ENCODE measurements around the gene PIEZO1. TPM values are rescaled to one million over a fixed set of nuclear protein-coding genes. Genes with fewer than 3 reads are reported as not detected.

PIEZO1 gene
- total RNA-seq, 4 donors from 2014 or later, result 62.3 to 161 (median 123) TPM

GRCh38 chr16:88830258-88830657 lies 45.2 kb upstream of the PIEZO1 start:
- Histone ChIP-seq H3K4me1 (no peaks in the 10 kb centered on the region), H3K27ac (no peak overlapping the region), H3K9me3 (no peaks in the 10 kb centered on the region), H3K4me3 (no peak overlapping the region), H3K27me3 (no peaks in the 10 kb centered on the region), H3K36me3 (no peaks in the 10 kb centered on the region)
- intact Hi-C loops (cut with DNase I; ENCODE audit: low total_unique reads), result no loop called here
- no peak for TF ChIP-seq POLR2A (IDR thresholded peaks at IDR 0.05)
- TF ChIP-seq, protein P1, sequence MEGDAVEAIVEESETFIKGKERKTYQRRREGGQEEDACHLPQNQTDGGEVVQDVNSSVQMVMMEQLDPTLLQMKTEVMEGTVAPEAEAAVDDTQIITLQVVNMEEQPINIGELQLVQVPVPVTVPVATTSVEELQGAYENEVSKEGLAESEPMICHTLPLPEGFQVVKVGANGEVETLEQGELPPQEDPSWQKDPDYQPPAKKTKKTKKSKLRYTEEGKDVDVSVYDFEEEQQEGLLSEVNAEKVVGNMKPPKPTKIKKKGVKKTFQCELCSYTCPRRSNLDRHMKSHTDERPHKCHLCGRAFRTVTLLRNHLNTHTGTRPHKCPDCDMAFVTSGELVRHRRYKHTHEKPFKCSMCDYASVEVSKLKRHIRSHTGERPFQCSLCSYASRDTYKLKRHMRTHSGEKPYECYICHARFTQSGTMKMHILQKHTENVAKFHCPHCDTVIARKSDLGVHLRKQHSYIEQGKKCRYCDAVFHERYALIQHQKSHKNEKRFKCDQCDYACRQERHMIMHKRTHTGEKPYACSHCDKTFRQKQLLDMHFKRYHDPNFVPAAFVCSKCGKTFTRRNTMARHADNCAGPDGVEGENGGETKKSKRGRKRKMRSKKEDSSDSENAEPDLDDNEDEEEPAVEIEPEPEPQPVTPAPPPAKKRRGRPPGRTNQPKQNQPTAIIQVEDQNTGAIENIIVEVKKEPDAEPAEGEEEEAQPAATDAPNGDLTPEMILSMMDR (IDR thresholded peaks at IDR 0.05), result no peak
- DNase-seq, result no peak

- H3K36me3 ChIP-seq, result no peaks in the 10 kb centered on the region
- intact Hi-C loops (cut with DNase I; ENCODE audit: low total_unique reads), result no loop called here
- no peak overlapping the region for H3K4me3 ChIP-seq
- no peak for TF ChIP-seq POLR2A (IDR thresholded peaks at IDR 0.05)
- TF ChIP-seq, protein P1 (IDR thresholded peaks at IDR 0.05), result no peak
- no peaks in the 10 kb centered on the region for H3K27me3 ChIP-seq
- no peak overlapping the region for H3K27ac ChIP-seq
- H3K4me1 ChIP-seq, result no peaks in the 10 kb centered on the region
- no peak for DNase-seq
- H3K9me3 ChIP-seq, result no peaks in the 10 kb centered on the region
Observed at GRCh38 chr16:88828711-88829110, 43.7 kb upstream of the PIEZO1 start.

DNA sequence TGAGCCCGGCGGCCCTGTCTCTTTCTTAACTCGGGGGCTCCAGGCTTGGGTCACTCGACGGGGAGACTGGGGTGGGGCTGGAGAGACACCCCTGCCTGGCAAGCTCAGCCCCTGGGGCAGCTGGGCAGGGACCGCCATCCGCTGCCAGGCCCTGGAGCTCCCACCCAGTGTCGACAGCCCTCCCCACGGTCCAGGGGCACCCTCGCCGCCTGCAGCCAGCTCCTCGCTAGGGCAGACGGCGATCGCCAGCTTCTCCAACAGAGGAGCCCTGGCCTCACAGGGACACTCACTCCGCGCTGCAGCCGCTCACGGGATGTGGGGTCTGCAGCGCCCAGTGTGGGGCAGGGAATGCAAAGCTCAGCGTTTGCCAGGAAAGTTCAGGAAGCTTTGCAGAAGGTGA lies 42.7 kb upstream of the PIEZO1 start:
- no peaks in the 10 kb centered on the region for H3K4me1 ChIP-seq
- no peak overlapping the region for H3K27ac ChIP-seq
- TF ChIP-seq, protein P1 (IDR thresholded peaks at IDR 0.05), result no peak
- TF ChIP-seq POLR2A (IDR thresholded peaks at IDR 0.05), result no peak
- no peak for DNase-seq
- no peaks in the 10 kb centered on the region for H3K27me3 ChIP-seq
- no peaks in the 10 kb centered on the region for H3K36me3 ChIP-seq
- H3K9me3 ChIP-seq, result no peaks in the 10 kb centered on the region
- no peak overlapping the region for H3K4me3 ChIP-seq
- intact Hi-C loops (cut with DNase I; ENCODE audit: low total_unique reads), result no loop called here

DNA sequence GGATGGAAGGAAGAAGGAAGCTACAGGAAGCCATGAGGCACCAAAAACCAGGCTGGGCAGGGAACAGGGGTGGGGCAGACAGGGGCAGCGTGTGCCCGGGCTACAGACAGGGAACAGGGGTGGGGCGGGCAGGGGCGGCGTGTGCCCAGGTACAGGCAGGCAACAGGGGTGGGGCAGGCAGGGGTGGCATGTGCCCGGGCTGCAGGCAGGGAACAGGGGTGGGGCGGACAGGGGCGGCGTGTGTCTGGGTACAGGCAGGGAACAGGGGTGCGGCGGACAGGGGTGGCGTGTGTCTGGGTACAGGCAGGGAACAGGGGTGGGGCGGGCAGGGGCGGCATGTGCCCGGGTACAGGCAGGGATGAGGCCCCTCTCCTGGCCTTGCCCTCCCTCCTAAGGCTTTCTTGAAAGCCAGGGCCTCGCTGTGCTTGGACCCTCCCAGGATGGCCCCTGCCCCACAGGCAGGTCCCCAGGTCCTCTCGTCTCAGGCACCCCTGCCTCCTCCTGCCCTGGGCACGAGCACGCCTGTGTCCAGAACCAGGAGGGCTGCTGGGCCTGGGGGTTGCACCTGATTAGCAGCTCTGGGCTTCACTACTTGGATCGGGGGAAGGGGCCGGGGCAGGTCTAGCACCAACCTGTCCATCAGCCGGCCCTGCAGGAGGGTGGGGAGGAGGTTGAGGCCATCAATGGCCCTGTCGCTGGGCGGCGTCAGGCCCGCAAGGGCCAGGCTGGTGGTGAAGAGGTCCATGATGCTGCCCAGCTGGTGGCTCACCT lies 41.2 kb upstream of the PIEZO1 start:
- intact Hi-C loops (cut with DNase I; ENCODE audit: low total_unique reads), result no loop called here
- Histone ChIP-seq H3K9me3 (no peaks in the 10 kb centered on the region), H3K4me3 (no peak overlapping the region), H3K36me3 (no peaks in the 10 kb centered on the region), H3K27me3 (no peaks in the 10 kb centered on the region), H3K4me1 (no peaks in the 10 kb centered on the region), H3K27ac (no peak overlapping the region)
- no peak for DNase-seq
- no peak for TF ChIP-seq POLR2A (IDR thresholded peaks at IDR 0.05)

- no peaks in the 10 kb centered on the region for H3K4me1 ChIP-seq
- no peaks in the 10 kb centered on the region for H3K9me3 ChIP-seq
- intact Hi-C loops (cut with DNase I; ENCODE audit: low total_unique reads), result no loop called here
- H3K36me3 ChIP-seq, result no peaks in the 10 kb centered on the region
- no peak overlapping the region for H3K27ac ChIP-seq
- TF ChIP-seq, protein P1 (IDR thresholded peaks at IDR 0.05), result no peak
- no peak for TF ChIP-seq POLR2A (IDR thresholded peaks at IDR 0.05)
- no peak for DNase-seq
- no peak overlapping the region for H3K4me3 ChIP-seq
- H3K27me3 ChIP-seq, result no peaks in the 10 kb centered on the region
Observed at GRCh38 chr16:88825146-88825545, 40.1 kb upstream of the PIEZO1 start.
